Uterus (tissue), 4 donors: ENCODE data around the gene NDUFB8. TPM values are rescaled to one million over a fixed set of nuclear protein-coding genes. Genes with fewer than 3 reads are reported as not detected.
"Not testable (repeated sequence)": the region's sequence is repeated elsewhere in the genome, so short reads cannot be mapped to it uniquely, and the experiment has no call there.

Experiments
- DNase-seq, 2 donors: peaks; one replicate each; pipeline ENCODE4 v3.0.0-alpha.2; 2019 to 2020
- H3K27ac ChIP-seq, 2 donors: fragments of 200-600 bp; sonication (generic); 1 replicate in 1 of 2; 2 replicates in 1 of 2; pipeline ENCODE4 v1.5.1; 2016 to 2018
- H3K27me3 ChIP-seq, 2 donors: fragments of 200-600 bp; sonication (generic); one replicate each; pipeline ENCODE4 v1.5.1; 2018 to 2019; ENCODE audit warnings: control low read depth in 1 of 2
- H3K36me3 ChIP-seq, 2 donors: fragments of 200-600 bp; sonication (generic); one replicate each; pipeline ENCODE4 v1.5.1; 2019; ENCODE audit warnings: control low read depth in 1 of 2
- H3K4me1 ChIP-seq, 2 donors: fragments of 200-600 bp; sonication (generic); one replicate each; pipeline ENCODE4 v1.5.1; 2018 to 2019; ENCODE audit warnings: control low read depth in 1 of 2
- H3K4me3 ChIP-seq, 2 donors: fragments of 200-600 bp; sonication (generic); 1 replicate in 1 of 2; 2 replicates in 1 of 2; pipeline ENCODE4 v1.5.1; 2018 to 2019; ENCODE audit warnings: mild to moderate bottlenecking in 1 of 2
- H3K9me3 ChIP-seq, 2 donors: fragments of 200-600 bp; sonication (generic); one replicate each; pipeline ENCODE4 v1.5.1; 2019; ENCODE audit warnings: control low read depth in 1 of 2
- POLR2A ChIP-seq, 2 donors: fragments of 450-650 bp; IDR thresholded peaks; one replicate each; pipeline ENCODE4 v1.6.1; 2016; ENCODE audit warnings: antibody characterized with exemption in 2 of 2, mild to moderate bottlenecking in 1 of 2, moderate library complexity in 1 of 2
- intact Hi-C: fragments of 100-400 bp; cut with DNase I; formaldehyde crosslinking; loops from one replicate; pipeline ENCODE4 v1.15.1; 2023; ENCODE audit warnings: low total_unique reads
- total RNA-seq, 4 donors: library from RNA; depleted of rRNA in 3 of 4; stranded (reverse); fragments of >200 nt in 3 of 4; gene quantifications; one replicate each; pipeline versions ENCODE4 v1.1.0 to v1.2.4, GENCODE V29; 2014 to 2023
- TF ChIP-seq, protein P1 (sequence below), 4 experiments: fragments of 200-600 bp in 2 of 4; fragments of 450-650 bp in 2 of 4; sonication (generic) in 2 of 4; IDR thresholded peaks; one replicate each; pipeline ENCODE4 v1.5.1; 2016 to 2019; ENCODE audit warnings: antibody characterized with exemption in 4 of 4, mild to moderate bottlenecking in 2 of 4, moderate library complexity in 1 of 4
- donor health status: DM: yes; HTN: yes; CAD: no.

The NDUFB8 gene
- total RNA-seq, result 100 to 1,000 TPM in 2 of 4 donors, 10 to 100 TPM in 2; 78.3 to 134 (median 111) TPM

- intact Hi-C loops, result no loop called here
- Histone ChIP-seq H3K36me3 (no peaks in the 10 kb centered on the region), H3K27me3 (no peaks in the 10 kb centered on the region), H3K4me3 (peak within 1 kb of the TSS; percentile 88 to 96), H3K27ac (peak within 1 kb of the TSS; percentile 81 to 88), H3K4me1 (no peaks in the 10 kb centered on the region), H3K9me3 (no peaks in the 10 kb centered on the region)
- TF ChIP-seq, protein P1, sequence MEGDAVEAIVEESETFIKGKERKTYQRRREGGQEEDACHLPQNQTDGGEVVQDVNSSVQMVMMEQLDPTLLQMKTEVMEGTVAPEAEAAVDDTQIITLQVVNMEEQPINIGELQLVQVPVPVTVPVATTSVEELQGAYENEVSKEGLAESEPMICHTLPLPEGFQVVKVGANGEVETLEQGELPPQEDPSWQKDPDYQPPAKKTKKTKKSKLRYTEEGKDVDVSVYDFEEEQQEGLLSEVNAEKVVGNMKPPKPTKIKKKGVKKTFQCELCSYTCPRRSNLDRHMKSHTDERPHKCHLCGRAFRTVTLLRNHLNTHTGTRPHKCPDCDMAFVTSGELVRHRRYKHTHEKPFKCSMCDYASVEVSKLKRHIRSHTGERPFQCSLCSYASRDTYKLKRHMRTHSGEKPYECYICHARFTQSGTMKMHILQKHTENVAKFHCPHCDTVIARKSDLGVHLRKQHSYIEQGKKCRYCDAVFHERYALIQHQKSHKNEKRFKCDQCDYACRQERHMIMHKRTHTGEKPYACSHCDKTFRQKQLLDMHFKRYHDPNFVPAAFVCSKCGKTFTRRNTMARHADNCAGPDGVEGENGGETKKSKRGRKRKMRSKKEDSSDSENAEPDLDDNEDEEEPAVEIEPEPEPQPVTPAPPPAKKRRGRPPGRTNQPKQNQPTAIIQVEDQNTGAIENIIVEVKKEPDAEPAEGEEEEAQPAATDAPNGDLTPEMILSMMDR (IDR thresholded peaks at IDR 0.05), result peak in 2 of 4 experiments; percentile 11 to 36
- TF ChIP-seq POLR2A (IDR thresholded peaks at IDR 0.05), result peak in 1 of 2 donors; percentile 38
- DNase-seq, result peak; percentile 87
Measured at GRCh38 chr10:100529475-100530298, at the start of gene NDUFB8. TSS of gene NDUFB8 (minus strand) at chr10:100529871. CDS start at chr10:100529851, 20 bp downstream.

DNA sequence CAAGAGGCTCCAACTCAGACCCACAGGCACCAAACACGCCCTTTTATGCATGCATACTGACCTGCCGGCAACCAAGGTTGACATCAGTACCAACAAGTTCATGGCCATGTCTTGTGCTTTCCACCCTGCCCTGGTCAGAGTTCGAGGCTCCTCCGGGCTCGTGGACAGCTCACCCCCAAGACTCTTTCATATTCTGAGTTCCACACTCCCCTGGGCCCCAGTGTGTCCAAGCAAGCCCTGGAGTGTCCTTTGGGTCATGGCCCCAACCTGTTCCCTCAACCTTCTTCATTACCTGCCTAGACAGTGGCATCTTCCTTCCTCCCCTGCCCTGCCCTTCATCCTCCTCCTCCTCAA lies 46.6 kb upstream of the NDUFB8 start:
- Histone ChIP-seq H3K4me3 (no peak overlapping the region), H3K27me3 (no peaks in the 10 kb centered on the region)
- no peak for TF ChIP-seq POLR2A (IDR thresholded peaks at IDR 0.05)
- TF ChIP-seq, protein P1 (IDR thresholded peaks at IDR 0.05), result no peak

GRCh38 chr10:100575585-100576281 lies 46.1 kb upstream of the NDUFB8 start:
- TF ChIP-seq, protein P1 (IDR thresholded peaks at IDR 0.05), result no peak
- no peak for TF ChIP-seq POLR2A (IDR thresholded peaks at IDR 0.05)
- H3K9me3 ChIP-seq, result no peaks in the 10 kb centered on the region
- no peak overlapping the region for H3K4me3 ChIP-seq
- H3K27me3 ChIP-seq, result no peaks in the 10 kb centered on the region
- intact Hi-C loops, result no loop called here
- no peaks in the 10 kb centered on the region for H3K36me3 ChIP-seq
- H3K27ac ChIP-seq, result no peak overlapping the region
- no peak for DNase-seq
- no peaks in the 10 kb centered on the region for H3K4me1 ChIP-seq

More for the DNA sequence above, 46.6 kb upstream of the NDUFB8 start:
- Histone ChIP-seq H3K9me3 (no peaks in the 10 kb centered on the region), H3K36me3 (no peaks in the 10 kb centered on the region), H3K4me1 (no peaks in the 10 kb centered on the region), H3K27ac (no peak overlapping the region)
- intact Hi-C loops, result no loop called here
- no peak for DNase-seq

DNA sequence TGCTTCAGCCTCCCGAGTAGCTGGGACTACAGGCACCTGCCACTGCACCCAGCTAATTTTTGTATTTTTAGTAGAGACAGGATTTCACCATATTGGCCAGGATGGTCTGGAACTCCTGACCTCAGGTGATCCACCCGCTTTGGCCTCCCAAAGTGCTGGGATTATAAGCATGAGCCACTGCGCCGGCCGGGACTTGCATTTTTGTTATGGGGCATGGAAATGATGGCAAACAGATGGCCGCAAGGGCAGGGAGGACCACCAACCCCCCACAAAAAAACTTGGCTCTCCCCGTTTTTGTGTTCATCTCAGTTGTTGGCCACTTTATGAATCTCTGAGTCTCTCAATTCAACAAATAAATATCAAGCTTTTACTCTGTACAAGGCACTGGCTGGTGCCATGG lies 45.5 kb upstream of the NDUFB8 start:
- H3K27ac ChIP-seq, H3K36me3 ChIP-seq, intact Hi-C loops, H3K27me3 ChIP-seq, H3K9me3 ChIP-seq, H3K4me3 ChIP-seq, H3K4me1 ChIP-seq, DNase-seq: not testable (repeated sequence)

- Histone ChIP-seq H3K27ac (no peak overlapping the region), H3K4me1 (no peaks in the 10 kb centered on the region), H3K9me3 (no peaks in the 10 kb centered on the region), H3K36me3 (no peaks in the 10 kb centered on the region), H3K27me3 (peaks cover 0 to 10% of the 10 kb centered on the region in 2 donors), H3K4me3 (no peak overlapping the region)
- no peak for TF ChIP-seq POLR2A (IDR thresholded peaks at IDR 0.05)
- TF ChIP-seq, protein P1 (IDR thresholded peaks at IDR 0.05), result no peak
- no peak for DNase-seq
- intact Hi-C loops, result no loop called here
Measured at GRCh38 chr10:100571084-100571856, 41.6 kb upstream of the NDUFB8 start.
